Activated naive CD4-positive, alpha-beta T cell treated with anti-CD3 and anti-CD28 coated beads, Interleukin-2, amount 10 ng/mL, durations not matched to agents 7 days and 5 days (primary cell): ENCODE results near the gene CD300C.
"Not testable (repeated sequence)": the region's sequence is repeated elsewhere in the genome, so short reads cannot be mapped to it uniquely, and the experiment has no call there.

Experiments used
- CTCF ChIA-PET: fragments of 350-600 bp; sonication (Branson Sonifier 250); formaldehyde crosslinking; loops from one replicate; lab custom pipeline; 2021; ENCODE audit warnings: antibody characterized with exemption; lab: Charles Lee
- DNase-seq: peaks from one replicate; pipeline ENCODE4 v3.0.0-alpha.2; 2020
- H3K27ac Mint-ChIP-seq: one replicate; pipeline ENCODE4 v1.8.0; 2021; ENCODE audit warnings: mild to moderate bottlenecking, moderate library complexity, mixed read lengths
- H3K27me3 Mint-ChIP-seq: one replicate; pipeline ENCODE4 v1.8.0; 2021; ENCODE audit warnings: mild to moderate bottlenecking, mixed read lengths
- H3K36me3 Mint-ChIP-seq: one replicate; pipeline ENCODE4 v1.8.0; 2021; ENCODE audit warnings: mixed read lengths
- H3K4me1 Mint-ChIP-seq: one replicate; pipeline ENCODE4 v1.8.0; 2021; ENCODE audit warnings: mixed read lengths
- H3K4me3 Mint-ChIP-seq: one replicate; pipeline ENCODE4 v1.8.0; 2021; ENCODE audit warnings: mild to moderate bottlenecking, moderate library complexity, mixed read lengths
- H3K9me3 Mint-ChIP-seq: one replicate; pipeline ENCODE4 v1.8.0; 2021; ENCODE audit warnings: mixed read lengths

Gene CD300C

GRCh38 chr17:74522381-74523105, 23.4 kb downstream of the CD300C start:
- DNase-seq, result no peak
- no peak overlapping the region for H3K4me3 Mint-ChIP-seq
- H3K9me3 Mint-ChIP-seq, result peaks cover 9% of the 10 kb centered on the region
- no peaks in the 10 kb centered on the region for H3K36me3 Mint-ChIP-seq
- peaks cover 10% of the 10 kb centered on the region for H3K4me1 Mint-ChIP-seq
- H3K27ac Mint-ChIP-seq, result no peak overlapping the region
- peaks cover 63% of the 10 kb centered on the region for H3K27me3 Mint-ChIP-seq
- CTCF ChIA-PET, result no interaction called here

GRCh38 chr17:74521701-74522201, 24.2 kb downstream of the CD300C start:
- peaks cover 59% of the 10 kb centered on the region for H3K27me3 Mint-ChIP-seq
- DNase-seq, result no peak
- CTCF ChIA-PET, result interaction anchor here (1.3 kb wide), 1 partner anchor 8 kb away, joined by 4 read pairs; no protein-coding TSS in a partner anchor
- H3K9me3 Mint-ChIP-seq, result peaks cover 9% of the 10 kb centered on the region
- no peaks in the 10 kb centered on the region for H3K36me3 Mint-ChIP-seq
- no peak overlapping the region for H3K4me3 Mint-ChIP-seq
- H3K4me1 Mint-ChIP-seq, result peaks cover 10% of the 10 kb centered on the region
- H3K27ac Mint-ChIP-seq, result no peak overlapping the region

- CTCF ChIA-PET, result interaction anchor here (1.0 to 1.3 kb wide), 2 partner anchors 9 to 12 kb away, joined by 3 to 4 read pairs; no protein-coding TSS in a partner anchor
- peaks cover 9% of the 10 kb centered on the region for H3K9me3 Mint-ChIP-seq
- no peak for DNase-seq
- peaks cover 10% of the 10 kb centered on the region for H3K4me1 Mint-ChIP-seq
- H3K4me3 Mint-ChIP-seq, result no peak overlapping the region
- peaks cover 63% of the 10 kb centered on the region for H3K27me3 Mint-ChIP-seq
- no peaks in the 10 kb centered on the region for H3K36me3 Mint-ChIP-seq
- no peak overlapping the region for H3K27ac Mint-ChIP-seq
Observed at GRCh38 chr17:74520790-74521480, 25.0 kb downstream of the CD300C start.

GRCh38 chr17:74520016-74520434, 25.9 kb downstream of the CD300C start:
- H3K36me3 Mint-ChIP-seq, result no peaks in the 10 kb centered on the region
- peaks cover 10% of the 10 kb centered on the region for H3K4me1 Mint-ChIP-seq
- CTCF ChIA-PET, result no interaction called here
- no peak overlapping the region for H3K27ac Mint-ChIP-seq
- no peak overlapping the region for H3K4me3 Mint-ChIP-seq
- DNase-seq, result no peak
- peaks cover 11% of the 10 kb centered on the region for H3K9me3 Mint-ChIP-seq
- peaks cover 63% of the 10 kb centered on the region for H3K27me3 Mint-ChIP-seq

- CTCF ChIA-PET, result interaction anchor here (1.1 kb wide), 1 partner anchor 151 kb away, joined by 3 read pairs; the partner anchor contains the start of gene GPR142
- Mint-ChIP-seq H3K9me3 (peaks cover 23% of the 10 kb centered on the region), H3K4me1 (peaks cover 15% of the 10 kb centered on the region), H3K27me3 (peaks cover 68% of the 10 kb centered on the region)
- DNase-seq, H3K36me3 Mint-ChIP-seq, H3K4me3 Mint-ChIP-seq, H3K27ac Mint-ChIP-seq: not testable (repeated sequence)
Observed at GRCh38 chr17:74518413-74518981, 27.4 kb downstream of the CD300C start.

- CTCF ChIA-PET, result interaction anchor here (0.9 kb wide), 1 partner anchor 60 kb away, joined by 3 read pairs; no protein-coding TSS in a partner anchor
- Mint-ChIP-seq H3K27me3 (peaks cover 64% of the 10 kb centered on the region), H3K36me3 (peaks cover 10% of the 10 kb centered on the region), H3K4me1 (peaks cover 14% of the 10 kb centered on the region), H3K27ac (no peak overlapping the region), H3K4me3 (no peak overlapping the region), H3K9me3 (peaks cover 23% of the 10 kb centered on the region)
- no peak for DNase-seq
Observed at GRCh38 chr17:74516561-74517328, 29.2 kb downstream of the CD300C start.

- Mint-ChIP-seq H3K4me3 (no peak overlapping the region), H3K27ac (no peak overlapping the region), H3K27me3 (peaks cover 64% of the 10 kb centered on the region), H3K9me3 (peaks cover 23% of the 10 kb centered on the region), H3K4me1 (peaks cover 9% of the 10 kb centered on the region), H3K36me3 (peaks cover 10% of the 10 kb centered on the region)
- CTCF ChIA-PET, result interaction anchor here (0.6 to 0.9 kb wide), 3 partner anchors 59 to 313 kb away, joined by 3 to 4 read pairs (median 3); no protein-coding TSS in a partner anchor
- DNase-seq, result no peak
Observed at GRCh38 chr17:74515941-74516340, 30.0 kb downstream of the CD300C start.

GRCh38 chr17:74514632-74515334, 31.1 kb downstream of the CD300C start:
- peaks cover 66% of the 10 kb centered on the region for H3K27me3 Mint-ChIP-seq
- DNase-seq, result peak; percentile 66
- peaks cover 10% of the 10 kb centered on the region for H3K36me3 Mint-ChIP-seq
- CTCF ChIA-PET, result no interaction called here
- H3K27ac Mint-ChIP-seq, result peak overlapping the region; percentile 91
- peak overlapping the region; percentile 67 for H3K4me3 Mint-ChIP-seq
- H3K9me3 Mint-ChIP-seq, result peaks cover 23% of the 10 kb centered on the region
- peaks cover 6% of the 10 kb centered on the region for H3K4me1 Mint-ChIP-seq

- Mint-ChIP-seq H3K27me3 (peaks cover 63% of the 10 kb centered on the region), H3K4me3 (peak overlapping the region; percentile 67), H3K36me3 (peaks cover 10% of the 10 kb centered on the region), H3K4me1 (peaks cover 6% of the 10 kb centered on the region), H3K9me3 (peaks cover 23% of the 10 kb centered on the region), H3K27ac (peak overlapping the region; percentile 91)
- CTCF ChIA-PET, result no interaction called here
- DNase-seq, result peak; percentile 65
Observed at GRCh38 chr17:74513987-74514631, 31.8 kb downstream of the CD300C start.

GRCh38 chr17:74512624-74513091, 33.3 kb downstream of the CD300C start:
- H3K4me1 Mint-ChIP-seq, result peaks cover 6% of the 10 kb centered on the region
- CTCF ChIA-PET, result interaction anchor here (0.8 to 1.5 kb wide), 2 partner anchors 19 to 54 kb away, joined by 3 read pairs; no protein-coding TSS in a partner anchor
- H3K27me3 Mint-ChIP-seq, result peaks cover 68% of the 10 kb centered on the region
- DNase-seq, result no peak
- peaks cover 10% of the 10 kb centered on the region for H3K36me3 Mint-ChIP-seq
- H3K4me3 Mint-ChIP-seq, result no peak overlapping the region
- H3K27ac Mint-ChIP-seq, result no peak overlapping the region
- H3K9me3 Mint-ChIP-seq, result peaks cover 15% of the 10 kb centered on the region

- Mint-ChIP-seq H3K4me1 (peaks cover 6% of the 10 kb centered on the region), H3K9me3 (peaks cover 15% of the 10 kb centered on the region), H3K4me3 (no peak overlapping the region), H3K27ac (no peak overlapping the region), H3K36me3 (peaks cover 10% of the 10 kb centered on the region), H3K27me3 (peaks cover 67% of the 10 kb centered on the region)
- CTCF ChIA-PET, result interaction anchor here (0.6 to 1.5 kb wide), 3 partner anchors 20 to 67 kb away, joined by 3 read pairs; no protein-coding TSS in a partner anchor
- DNase-seq, result no peak
Observed at GRCh38 chr17:74512036-74512435, 33.9 kb downstream of the CD300C start.

- CTCF ChIA-PET, result no interaction called here
- Mint-ChIP-seq H3K4me1 (no peaks in the 10 kb centered on the region), H3K27ac (no peak overlapping the region), H3K4me3 (no peak overlapping the region), H3K9me3 (no peaks in the 10 kb centered on the region), H3K36me3 (no peaks in the 10 kb centered on the region), H3K27me3 (peaks cover 41% of the 10 kb centered on the region)
- no peak for DNase-seq
Observed at GRCh38 chr17:74508156-74508555, 37.8 kb downstream of the CD300C start.
